T-helper 1 cell (primary cell): Measurements from ENCODE around the gene PARD3B.

ENCODE experiments used
- DNase-seq, 5 donors: peaks; one replicate each; pipeline ENCODE4 v3.0.0-alpha.2; 2012 to 2020

Gene PARD3B

GRCh38 chr2:204706939-204707338 is 161.7 kb downstream of the PARD3B start:
- no peak for DNase-seq

- DNase-seq = no peak
These were observed 167.9 kb downstream of the PARD3B start for GRCh38 chr2:204713211-204713610.

DNA sequence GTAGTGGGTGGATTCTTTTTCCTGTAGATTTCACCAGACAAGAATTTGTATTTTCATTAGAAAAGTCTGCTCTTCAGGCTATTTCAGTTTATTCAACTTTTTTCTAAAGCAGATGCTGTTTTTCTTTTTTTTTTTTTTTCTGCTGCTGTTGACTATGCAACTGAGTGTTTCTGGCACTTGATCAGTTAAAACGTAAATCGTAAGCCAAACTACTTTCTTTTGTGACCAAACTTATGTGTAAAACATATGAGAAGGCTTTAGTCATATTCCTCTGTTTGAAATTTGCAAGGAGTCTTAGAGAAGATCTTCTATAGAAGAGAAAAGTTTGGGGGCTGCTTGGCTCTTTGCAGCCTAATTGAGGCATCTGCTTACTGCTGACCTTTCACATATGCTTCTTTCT is 170.1 kb downstream of the PARD3B start:
- DNase-seq = no peak

- DNase-seq = no peak
These were observed 172.3 kb downstream of the PARD3B start for GRCh38 chr2:204717591-204717990.

GRCh38 chr2:204718607-204719006 is 173.3 kb downstream of the PARD3B start:
- DNase-seq = no peak

- no peak for DNase-seq
These were observed 175.6 kb downstream of the PARD3B start for GRCh38 chr2:204720874-204721273.

DNA sequence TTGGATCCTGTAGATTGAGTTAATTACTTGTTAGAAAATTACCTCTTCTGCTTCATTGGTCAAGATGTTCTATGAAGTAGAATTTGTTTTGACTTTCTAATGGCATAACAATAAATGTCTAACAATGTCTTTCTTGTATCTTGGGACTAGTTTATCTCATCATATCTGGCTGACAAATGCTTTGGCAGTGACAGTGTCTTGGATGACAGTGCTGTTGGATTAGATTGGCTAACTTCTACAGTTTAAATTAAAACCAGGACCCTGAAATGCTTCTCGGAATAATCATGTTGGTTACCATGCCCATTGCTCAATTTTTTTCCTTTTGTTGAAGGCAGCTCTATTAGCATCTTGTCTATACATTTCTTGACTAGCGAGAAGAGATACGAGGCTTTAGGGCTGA is 176.9 kb downstream of the PARD3B start:
- DNase-seq = no peak

GRCh38 chr2:204722691-204723090 is 177.4 kb downstream of the PARD3B start:
- no peak for DNase-seq

GRCh38 chr2:204725693-204726360 is 180.6 kb downstream of the PARD3B start:
- DNase-seq = no peak

DNA sequence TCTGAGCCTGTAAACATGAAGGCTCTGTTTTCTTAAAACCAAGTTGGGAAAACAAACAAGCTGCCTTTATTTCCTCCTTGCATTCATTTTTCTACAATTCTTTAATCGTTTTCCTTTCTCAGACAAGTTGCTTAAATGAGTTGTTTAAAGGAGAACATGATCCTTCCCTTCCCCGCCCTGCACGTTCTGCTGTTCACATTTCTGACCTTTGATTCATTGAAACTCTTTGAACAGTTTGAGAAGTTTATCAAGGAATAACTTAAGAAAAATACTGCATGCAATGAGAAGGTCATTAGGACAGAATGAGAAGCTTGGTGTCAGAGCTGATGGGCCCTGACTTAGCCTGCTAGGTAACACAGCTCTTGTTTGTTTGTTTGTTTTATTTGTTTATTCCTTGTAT is 181.6 kb downstream of the PARD3B start:
- DNase-seq = no peak

DNA sequence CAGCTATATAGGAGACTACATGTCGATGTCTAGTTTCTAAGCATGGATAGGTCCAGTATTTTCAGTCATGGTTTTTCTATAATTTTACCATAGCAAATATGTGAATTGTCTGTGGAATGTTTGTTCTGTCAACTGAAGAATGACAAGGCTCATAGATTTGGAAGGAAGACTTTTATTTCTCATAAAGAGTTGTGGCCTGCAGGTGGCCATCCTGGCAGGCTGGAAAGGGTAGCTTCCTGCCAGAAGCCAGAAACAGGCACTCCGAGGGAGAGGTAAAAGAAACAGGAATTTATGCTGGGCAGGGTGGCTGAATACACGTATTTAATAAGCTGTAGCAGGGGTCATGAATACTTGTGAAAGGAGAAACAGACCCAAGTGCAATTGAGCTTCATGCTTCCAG is 182.1 kb downstream of the PARD3B start:
- no peak for DNase-seq

DNA sequence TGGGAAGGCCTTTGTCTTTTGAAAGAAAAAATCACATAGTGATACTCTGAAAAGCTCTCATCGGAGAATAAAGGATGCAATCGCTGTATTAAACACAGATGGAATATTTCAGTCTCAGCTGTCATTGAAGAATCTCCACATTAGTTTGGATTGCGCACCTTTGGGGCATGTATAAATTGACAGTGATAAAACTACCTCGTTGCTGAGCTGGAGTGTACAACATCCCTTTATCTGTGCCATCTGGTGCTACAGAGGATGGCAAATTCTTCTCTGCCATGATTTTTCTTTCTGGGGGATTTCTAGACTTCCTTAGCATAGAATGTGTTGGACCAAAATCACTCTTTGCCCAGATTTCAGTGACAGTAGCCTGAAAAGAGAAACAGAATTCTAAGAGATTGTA is 185.3 kb downstream of the PARD3B start:
- DNase-seq = no peak

DNA sequence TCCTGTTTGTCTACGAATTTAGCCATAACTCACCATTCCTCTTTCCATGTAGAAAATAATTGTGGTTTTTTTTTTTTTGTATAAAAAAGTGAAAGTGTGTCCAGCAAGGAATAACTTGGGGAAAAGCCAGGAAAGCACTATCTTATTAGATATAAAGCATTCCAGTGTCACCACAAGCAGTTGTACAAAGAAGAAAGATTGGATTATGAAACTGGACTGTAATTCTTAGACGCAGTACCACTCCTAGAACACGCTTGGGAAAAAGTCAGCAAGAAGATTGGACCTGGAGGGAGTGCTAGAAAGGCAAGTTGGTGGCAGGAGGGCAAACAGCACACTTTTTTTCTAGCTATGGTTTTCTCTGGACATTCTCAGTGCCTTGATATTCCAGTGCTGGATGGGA is 186.7 kb downstream of the PARD3B start:
- no peak for DNase-seq

DNA sequence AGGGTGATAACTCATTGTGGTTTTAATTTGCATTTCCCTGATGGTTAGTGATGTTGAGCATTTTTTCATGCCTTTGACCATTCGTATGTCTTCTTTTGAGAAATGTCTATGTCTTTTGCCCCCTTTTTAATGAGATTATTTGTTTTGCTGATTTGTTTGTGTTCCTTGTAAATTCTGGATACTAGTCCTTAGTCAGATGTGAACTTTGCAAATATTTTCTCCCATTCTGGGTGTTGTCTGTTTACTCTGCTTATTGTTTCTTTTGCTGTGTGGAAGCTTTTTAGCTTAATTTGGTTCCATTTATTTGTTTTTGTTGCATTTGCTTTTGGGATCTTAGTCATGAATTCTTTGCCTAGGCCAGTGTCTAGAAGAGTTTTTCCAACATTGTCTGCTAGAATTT is 192.0 kb downstream of the PARD3B start:
- no peak for DNase-seq

- DNase-seq = no peak
These were observed 193.4 kb downstream of the PARD3B start for GRCh38 chr2:204738721-204739120.

DNA sequence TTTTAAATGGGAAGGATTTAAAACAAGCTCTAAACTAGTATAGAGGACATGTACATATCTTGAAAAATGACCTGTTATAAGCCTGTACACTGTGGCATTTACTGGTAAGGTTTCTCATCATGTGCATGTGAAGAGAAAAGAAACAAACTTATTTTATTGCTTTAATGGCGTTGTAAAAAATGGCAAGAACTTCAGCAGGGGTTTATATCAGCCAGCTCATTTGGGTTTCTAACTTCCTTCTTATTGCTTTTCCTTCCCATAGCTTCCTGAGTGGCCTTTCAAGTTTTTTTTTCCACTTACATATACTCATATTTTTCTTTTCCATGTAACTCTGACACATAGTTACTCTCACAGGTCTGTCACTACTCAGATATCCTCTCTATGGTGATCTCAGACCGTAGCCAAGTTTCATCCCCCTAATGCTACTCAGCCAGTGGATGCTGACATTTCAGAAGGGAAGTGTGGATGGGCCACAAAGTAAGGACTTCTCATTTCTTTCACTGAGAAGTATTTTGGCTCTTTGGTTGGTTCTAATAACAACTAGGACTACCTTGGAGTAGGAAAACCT is 198.2 kb downstream of the PARD3B start:
- DNase-seq = no peak

GRCh38 chr2:204744506-204744905 is 199.2 kb downstream of the PARD3B start:
- no peak for DNase-seq

- DNase-seq = no peak
These were observed 203.0 kb downstream of the PARD3B start for GRCh38 chr2:204748286-204748685.

DNA sequence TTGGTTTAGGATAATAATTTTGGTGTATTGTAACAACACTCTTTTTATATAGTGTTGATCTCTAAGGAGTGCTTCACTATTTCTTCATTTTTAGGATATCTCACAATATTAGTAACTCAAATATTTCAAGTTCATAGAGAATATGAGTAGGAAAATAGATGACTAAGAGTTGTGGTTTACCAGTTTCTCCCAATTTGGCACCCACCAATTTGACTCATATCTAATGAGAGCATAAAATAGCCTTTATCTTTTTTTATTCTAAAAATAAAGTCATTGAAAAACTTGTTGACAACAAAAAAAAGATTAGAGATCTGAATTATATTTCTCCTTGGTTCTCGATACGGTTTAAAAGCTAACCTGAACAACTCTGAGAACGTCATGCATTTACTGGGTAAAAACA is 204.0 kb downstream of the PARD3B start:
- no peak for DNase-seq

DNA sequence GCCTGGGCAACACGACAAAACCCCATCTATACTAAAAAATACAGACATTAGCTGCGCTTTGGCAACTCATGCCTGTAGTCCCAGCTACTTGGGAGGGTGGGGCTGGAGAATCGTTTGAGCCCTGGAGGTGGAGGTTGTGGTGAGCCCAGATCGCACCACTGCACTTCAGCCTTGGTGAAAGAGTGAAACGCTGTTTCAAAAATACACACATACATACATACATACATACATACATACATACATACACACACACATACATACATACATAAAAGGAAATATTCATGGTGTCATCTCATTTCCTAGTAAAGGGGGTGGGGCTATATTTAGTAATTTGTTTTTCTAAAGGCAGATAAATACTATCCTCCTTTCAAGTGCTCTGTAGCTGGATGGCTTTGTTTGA is 205.1 kb downstream of the PARD3B start:
- no peak for DNase-seq

DNA sequence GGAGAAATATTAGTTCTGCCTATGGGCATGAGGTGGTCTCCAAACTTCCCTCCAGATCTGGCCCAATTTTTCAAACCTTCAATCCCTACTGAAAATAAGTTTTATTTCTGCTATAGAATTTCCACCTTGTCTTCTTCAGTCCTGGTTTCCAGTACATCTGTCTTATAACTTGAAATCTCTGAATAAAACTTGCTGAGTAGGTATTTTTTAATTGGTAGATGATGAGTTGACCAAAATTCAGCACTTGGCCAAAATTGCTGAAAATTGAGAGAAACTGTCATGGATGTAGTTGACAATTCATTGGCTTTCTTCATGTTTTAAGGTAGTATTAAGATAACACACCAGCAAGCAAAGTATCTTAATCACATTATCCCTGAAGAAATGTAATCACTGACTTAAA is 206.2 kb downstream of the PARD3B start:
- DNase-seq = no peak

- DNase-seq = no peak
These were observed 208.6 kb downstream of the PARD3B start for GRCh38 chr2:204753841-204754240.

- DNase-seq = no peak
These were observed 209.6 kb downstream of the PARD3B start for GRCh38 chr2:204754898-204755297.

DNA sequence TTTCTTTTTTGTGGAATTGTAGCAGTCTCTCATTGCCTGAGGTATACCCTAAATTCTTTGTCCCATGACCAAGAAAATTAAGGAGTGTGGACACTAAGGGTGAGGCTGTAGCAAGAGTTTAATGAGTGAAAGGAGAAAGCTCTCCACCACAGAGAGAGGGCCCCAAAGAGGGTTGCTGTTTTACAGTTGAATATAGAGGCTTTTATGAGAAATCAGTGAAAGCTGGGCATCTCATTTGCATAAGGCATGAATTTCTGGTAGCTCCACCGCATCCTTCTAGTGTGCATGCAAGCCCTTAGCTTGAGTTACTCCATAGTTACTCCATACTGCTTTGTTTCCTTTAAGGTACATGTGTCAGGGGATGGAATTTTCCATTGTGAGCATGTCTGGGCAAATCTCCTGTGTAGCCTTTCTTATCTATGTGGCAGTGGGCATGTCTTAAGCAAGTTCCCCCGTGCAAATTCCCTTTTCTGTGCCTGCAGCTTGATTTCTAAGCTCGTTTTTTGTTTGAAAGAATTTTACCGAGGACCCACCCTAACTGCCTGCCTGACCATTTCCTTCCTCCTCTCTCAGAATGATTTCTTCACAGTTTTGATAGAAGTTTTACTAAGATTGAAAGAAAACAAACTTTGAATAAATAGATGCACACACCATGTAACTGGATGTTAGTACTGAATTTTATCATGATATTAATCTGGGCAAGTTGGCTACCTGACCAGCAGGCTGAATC is 218.9 kb downstream of the PARD3B start:
- no peak for DNase-seq
